Measurements from ENCODE around the gene RPL22L1.

DNA sequence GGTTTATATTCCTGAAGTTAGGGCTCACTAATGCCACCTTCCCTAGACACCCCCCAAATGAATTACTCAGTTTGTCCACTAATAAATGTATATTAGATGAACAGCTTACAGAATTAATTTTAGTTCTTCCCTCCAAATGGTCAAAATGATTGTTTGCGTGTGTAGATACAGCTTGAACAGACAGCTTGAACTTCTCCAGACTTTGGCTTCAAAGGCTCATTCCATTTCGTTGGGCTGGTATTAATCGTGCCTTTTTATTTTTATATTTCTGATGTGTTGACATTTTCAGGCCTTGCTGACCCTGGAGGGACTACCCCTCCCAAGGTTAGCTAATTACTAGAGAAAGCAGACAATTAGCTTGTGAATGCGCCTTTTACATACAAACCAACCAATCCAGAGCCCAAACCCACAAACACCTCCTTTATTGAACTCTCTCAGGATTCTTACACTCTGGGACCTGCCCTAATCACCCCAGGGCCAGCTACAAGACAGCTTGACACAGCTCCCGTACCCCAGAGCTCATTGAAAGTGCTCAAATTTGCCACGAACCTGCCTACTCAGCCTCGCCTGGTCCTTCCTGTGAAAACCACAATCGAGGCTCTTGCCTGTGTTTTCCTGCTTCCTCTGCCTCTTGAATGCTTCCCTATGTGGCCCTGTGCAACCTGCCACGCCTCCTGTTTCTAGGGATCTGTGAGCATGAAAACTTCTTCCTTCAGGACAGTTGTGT lies 40.3 kb downstream of the RPL22L1 start:
- TF ChIP-seq, protein P1, sequence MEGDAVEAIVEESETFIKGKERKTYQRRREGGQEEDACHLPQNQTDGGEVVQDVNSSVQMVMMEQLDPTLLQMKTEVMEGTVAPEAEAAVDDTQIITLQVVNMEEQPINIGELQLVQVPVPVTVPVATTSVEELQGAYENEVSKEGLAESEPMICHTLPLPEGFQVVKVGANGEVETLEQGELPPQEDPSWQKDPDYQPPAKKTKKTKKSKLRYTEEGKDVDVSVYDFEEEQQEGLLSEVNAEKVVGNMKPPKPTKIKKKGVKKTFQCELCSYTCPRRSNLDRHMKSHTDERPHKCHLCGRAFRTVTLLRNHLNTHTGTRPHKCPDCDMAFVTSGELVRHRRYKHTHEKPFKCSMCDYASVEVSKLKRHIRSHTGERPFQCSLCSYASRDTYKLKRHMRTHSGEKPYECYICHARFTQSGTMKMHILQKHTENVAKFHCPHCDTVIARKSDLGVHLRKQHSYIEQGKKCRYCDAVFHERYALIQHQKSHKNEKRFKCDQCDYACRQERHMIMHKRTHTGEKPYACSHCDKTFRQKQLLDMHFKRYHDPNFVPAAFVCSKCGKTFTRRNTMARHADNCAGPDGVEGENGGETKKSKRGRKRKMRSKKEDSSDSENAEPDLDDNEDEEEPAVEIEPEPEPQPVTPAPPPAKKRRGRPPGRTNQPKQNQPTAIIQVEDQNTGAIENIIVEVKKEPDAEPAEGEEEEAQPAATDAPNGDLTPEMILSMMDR (conservative IDR thresholded peaks at IDR 0.05; ENCODE audit: low read depth, low read length) = no peak
- no peak for TF ChIP-seq EZH2 (IDR thresholded peaks at IDR 0.05; ENCODE audit: borderline replicate concordance, low read depth, low read length, poor library complexity, severe bottlenecking)
